Measurements from ENCODE around the gene MAPK10. TPM values are rescaled to one million over a fixed set of nuclear protein-coding genes. Genes with fewer than 3 reads are reported as not detected.

The MAPK10 gene
- total and polyA plus RNA-seq, 4 donors = 3.3 to 109 (median 24.5) TPM

DNA sequence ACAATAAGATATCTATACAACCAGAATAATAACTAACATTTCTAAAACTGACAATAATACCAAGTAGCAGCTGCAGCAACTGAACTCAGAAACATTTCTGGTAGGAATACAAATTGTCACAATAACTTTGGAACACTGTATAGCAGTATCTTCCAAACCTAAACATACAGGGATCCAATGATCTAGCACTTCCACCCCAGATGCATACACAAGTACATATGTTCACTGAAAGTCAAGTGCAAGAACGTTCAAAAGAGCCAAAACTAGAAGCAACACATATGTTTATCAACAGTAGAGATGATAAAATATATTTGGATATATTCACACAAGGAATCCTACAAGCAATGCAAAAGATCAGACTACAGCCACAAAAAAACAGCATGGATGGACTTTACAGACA lies 46.2 kb downstream of the MAPK10 start:
- Histone ChIP-seq H3K27me3 (ENCODE audit: control insufficient read depth in 3 of 3, insufficient read depth in 3 of 3, low read length in 2 of 3) (no peaks in the 10 kb centered on the region), H3K36me3 (ENCODE audit: control insufficient read depth in 4 of 4, insufficient read depth in 4 of 4, low read length in 4 of 4) (no peaks in the 10 kb centered on the region), H3K4me1 (ENCODE audit: control insufficient read depth in 5 of 5, insufficient read depth in 5 of 5, low read length in 5 of 5) (no peaks in the 10 kb centered on the region), H3K9ac (ENCODE audit: insufficient read depth in 1 of 2, low read length in 2 of 2) (no peak overlapping the region), H3K9me3 (ENCODE audit: control insufficient read depth in 4 of 4, insufficient read depth in 3 of 4, low read length in 3 of 4) (no peaks in the 10 kb centered on the region), H3K27ac (ENCODE audit: low read depth in 1 of 2, low read length in 1 of 2) (no peak overlapping the region), H3K4me3 (no peak overlapping the region)
- WGBS, 2 donors = 57 to 70% methylated on average over 1 of the region's 1 CpG
- ATAC-seq (ENCODE audit: insufficient read depth, low FRiP score) (no peak), DNase-seq (peak in 1 of 3 donors; percentile 22)
- TF ChIP-seq, protein P1, sequence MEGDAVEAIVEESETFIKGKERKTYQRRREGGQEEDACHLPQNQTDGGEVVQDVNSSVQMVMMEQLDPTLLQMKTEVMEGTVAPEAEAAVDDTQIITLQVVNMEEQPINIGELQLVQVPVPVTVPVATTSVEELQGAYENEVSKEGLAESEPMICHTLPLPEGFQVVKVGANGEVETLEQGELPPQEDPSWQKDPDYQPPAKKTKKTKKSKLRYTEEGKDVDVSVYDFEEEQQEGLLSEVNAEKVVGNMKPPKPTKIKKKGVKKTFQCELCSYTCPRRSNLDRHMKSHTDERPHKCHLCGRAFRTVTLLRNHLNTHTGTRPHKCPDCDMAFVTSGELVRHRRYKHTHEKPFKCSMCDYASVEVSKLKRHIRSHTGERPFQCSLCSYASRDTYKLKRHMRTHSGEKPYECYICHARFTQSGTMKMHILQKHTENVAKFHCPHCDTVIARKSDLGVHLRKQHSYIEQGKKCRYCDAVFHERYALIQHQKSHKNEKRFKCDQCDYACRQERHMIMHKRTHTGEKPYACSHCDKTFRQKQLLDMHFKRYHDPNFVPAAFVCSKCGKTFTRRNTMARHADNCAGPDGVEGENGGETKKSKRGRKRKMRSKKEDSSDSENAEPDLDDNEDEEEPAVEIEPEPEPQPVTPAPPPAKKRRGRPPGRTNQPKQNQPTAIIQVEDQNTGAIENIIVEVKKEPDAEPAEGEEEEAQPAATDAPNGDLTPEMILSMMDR (IDR thresholded peaks at IDR 0.05; ENCODE audit: control extremely low read depth, extremely low read depth) = no peak

DNA sequence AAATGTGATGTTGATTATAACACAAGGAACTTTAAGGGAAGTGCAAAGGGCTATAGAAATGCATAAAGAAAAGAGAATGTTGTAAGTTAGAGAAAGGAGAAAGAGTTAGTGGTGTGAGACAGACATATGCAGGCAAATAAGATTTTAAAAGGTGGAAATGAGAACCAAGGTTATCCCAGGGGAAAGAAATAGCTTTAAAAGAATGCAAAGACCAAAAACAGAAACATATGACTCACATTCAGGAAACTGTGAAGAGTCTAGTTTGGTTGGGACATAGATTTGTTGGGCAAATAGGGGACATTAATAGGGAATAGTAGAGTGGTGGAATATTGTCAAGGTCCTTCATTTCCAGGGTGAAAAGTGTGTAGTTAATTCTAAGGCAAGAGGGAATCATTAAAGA lies 52.4 kb downstream of the MAPK10 start:
- H3K4me3 ChIP-seq = no peak overlapping the region
- H3K36me3 ChIP-seq (ENCODE audit: control insufficient read depth in 4 of 4, insufficient read depth in 4 of 4, low read length in 4 of 4) = no peaks in the 10 kb centered on the region
- H3K4me1 ChIP-seq (ENCODE audit: control insufficient read depth in 5 of 5, insufficient read depth in 5 of 5, low read length in 5 of 5) = peaks cover 0 to 7% (median under 1%) of the 10 kb centered on the region in 5 donors
- DNase-seq = no peak
- H3K27me3 ChIP-seq (ENCODE audit: control insufficient read depth in 3 of 3, insufficient read depth in 3 of 3, low read length in 2 of 3) = no peaks in the 10 kb centered on the region
- TF ChIP-seq, protein P1 (IDR thresholded peaks at IDR 0.05; ENCODE audit: control extremely low read depth, extremely low read depth) = no peak
- H3K27ac ChIP-seq (ENCODE audit: low read depth in 1 of 2, low read length in 1 of 2) = no peak overlapping the region
- H3K9me3 ChIP-seq (ENCODE audit: control insufficient read depth in 4 of 4, insufficient read depth in 3 of 4, low read length in 3 of 4) = no peaks in the 10 kb centered on the region
- no peak for ATAC-seq (ENCODE audit: insufficient read depth, low FRiP score)
- no peak overlapping the region for H3K9ac ChIP-seq (ENCODE audit: insufficient read depth in 1 of 2, low read length in 2 of 2)

DNA sequence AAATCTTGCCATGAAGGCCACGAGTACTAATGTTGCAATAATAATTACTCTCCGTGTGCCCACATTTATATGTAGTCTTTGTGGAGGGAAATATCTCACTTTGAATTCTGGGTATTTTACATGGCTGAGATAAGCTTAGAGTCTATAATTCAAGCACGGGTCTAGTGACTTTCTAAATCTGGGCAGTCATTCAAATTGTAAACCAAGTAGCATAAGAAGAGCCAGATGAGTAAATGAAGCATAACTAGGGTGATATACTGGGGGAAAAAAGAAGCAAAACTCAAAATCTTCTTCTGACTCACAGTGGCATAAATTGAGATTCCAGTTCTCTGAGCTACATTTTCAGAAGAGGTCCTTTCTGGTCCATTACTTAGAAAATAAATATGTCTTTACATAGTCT lies 53.0 kb downstream of the MAPK10 start:
- TF ChIP-seq, protein P1 (IDR thresholded peaks at IDR 0.05; ENCODE audit: control extremely low read depth, extremely low read depth) = no peak
- Histone ChIP-seq H3K4me3 (no peak overlapping the region), H3K27me3 (ENCODE audit: control insufficient read depth in 3 of 3, insufficient read depth in 3 of 3, low read length in 2 of 3) (no peaks in the 10 kb centered on the region), H3K27ac (ENCODE audit: low read depth in 1 of 2, low read length in 1 of 2) (no peak overlapping the region), H3K9ac (ENCODE audit: insufficient read depth in 1 of 2, low read length in 2 of 2) (no peak overlapping the region), H3K4me1 (ENCODE audit: control insufficient read depth in 5 of 5, insufficient read depth in 5 of 5, low read length in 5 of 5) (peaks cover 0 to 9% (median 4%) of the 10 kb centered on the region in 5 donors), H3K9me3 (ENCODE audit: control insufficient read depth in 4 of 4, insufficient read depth in 3 of 4, low read length in 3 of 4) (no peaks in the 10 kb centered on the region), H3K36me3 (ENCODE audit: control insufficient read depth in 4 of 4, insufficient read depth in 4 of 4, low read length in 4 of 4) (no peaks in the 10 kb centered on the region)
- DNase-seq (peak in 1 of 3 donors; percentile 65), ATAC-seq (ENCODE audit: insufficient read depth, low FRiP score) (no peak)
- 61 to 79% methylated on average over 3 of the region's 3 CpGs for WGBS, 2 donors

DNA sequence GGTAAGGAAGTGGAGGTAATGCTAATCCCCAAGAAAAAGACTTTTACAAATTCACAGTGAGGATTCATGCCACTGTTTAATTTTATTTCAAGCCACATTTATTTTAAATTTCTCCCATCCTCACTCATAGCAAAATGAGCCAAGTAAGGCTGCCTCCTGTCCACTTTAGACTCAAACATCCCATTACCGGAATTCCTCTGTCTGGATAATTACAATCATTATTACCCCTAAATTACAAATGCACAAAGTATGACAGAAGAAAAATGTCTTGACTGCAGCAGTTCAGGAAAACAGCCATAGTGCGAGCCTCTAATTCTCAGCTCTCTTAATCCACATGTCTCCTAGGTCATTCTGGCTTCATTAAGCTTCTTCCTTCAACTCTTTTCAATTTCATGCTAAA lies 57.0 kb downstream of the MAPK10 start:
- DNase-seq = no peak
- 80 to 86% methylated on average over 2 of the region's 2 CpGs for WGBS, 2 donors
- no peak overlapping the region for H3K4me3 ChIP-seq
- H3K27ac ChIP-seq (ENCODE audit: low read depth in 1 of 2, low read length in 1 of 2) = no peak overlapping the region
- peaks cover 0 to 12% (median 4%) of the 10 kb centered on the region in 5 donors for H3K4me1 ChIP-seq (ENCODE audit: control insufficient read depth in 5 of 5, insufficient read depth in 5 of 5, low read length in 5 of 5)
- H3K9me3 ChIP-seq (ENCODE audit: control insufficient read depth in 4 of 4, insufficient read depth in 3 of 4, low read length in 3 of 4) = no peaks in the 10 kb centered on the region
- ATAC-seq (ENCODE audit: insufficient read depth, low FRiP score) = no peak
- no peak overlapping the region for H3K9ac ChIP-seq (ENCODE audit: insufficient read depth in 1 of 2, low read length in 2 of 2)
- TF ChIP-seq, protein P1 (IDR thresholded peaks at IDR 0.05; ENCODE audit: control extremely low read depth, extremely low read depth) = no peak
- no peaks in the 10 kb centered on the region for H3K27me3 ChIP-seq (ENCODE audit: control insufficient read depth in 3 of 3, insufficient read depth in 3 of 3, low read length in 2 of 3)
- no peaks in the 10 kb centered on the region for H3K36me3 ChIP-seq (ENCODE audit: control insufficient read depth in 4 of 4, insufficient read depth in 4 of 4, low read length in 4 of 4)
